HepG2 (cell line): ENCODE results near the gene RASA3. TPM values are rescaled to one million over a fixed set of nuclear protein-coding genes. Genes with fewer than 3 reads are reported as not detected.

Experiments
- ATAC-seq: fragments of 200-7000 bp; cut with Tn5 transposase; 3 replicates; pipeline ENCODE4 v1.9.1; 2020; ENCODE audit warnings: mild to moderate bottlenecking, moderate library complexity
- BruUV-seq: library from RNA; stranded (reverse); fragments of 400-500 nt; replicated peaks from 2 replicates; lab custom pipeline; 2021; lab: Mats Ljungman, UMichigan
- CTCF ChIA-PET: fragments of 300-600 bp; formaldehyde crosslinking; extraction: SDS; loops from one replicate; lab custom pipeline; 2021; ENCODE audit warnings: low total read pairs, inconsistent platforms, low intra/inter-chr PET ratio; lab: Yijun Ruan, JAX
- POLR2A ChIA-PET: fragments of 350-600 bp; sonication (Branson Sonifier 250); formaldehyde crosslinking; loops from one replicate; lab custom pipeline; 2020; ENCODE audit warnings: antibody characterized with exemption, inconsistent platforms; lab: Yijun Ruan, JAX
- DNase-seq: peaks from one replicate; pipeline ENCODE4 v3.0.0-alpha.2; 2015; ENCODE audit warnings: low spot score
- FAIRE-seq: peaks from 3 replicates; lab custom pipeline; 2011; peaks lifted over from hg19 to GRCh38; lab: Jason Lieb, UNC
- H2AFZ ChIP-seq: one replicate; pipeline ENCODE4 v1.6.1; 2011; ENCODE audit warnings: low read length, inconsistent platforms
- H3K27ac ChIP-seq: fragments of 300-600 bp; 3 replicates; pipeline ENCODE4 v1.8.0; 2011; ENCODE audit warnings: mixed run types, mild to moderate bottlenecking, mixed read lengths, low read length, inconsistent platforms; ENCODE audit not compliant: insufficient read depth; ENCODE audit errors: extremely low read length
- H3K27me3 ChIP-seq, 2 experiments: fragments of 200-600 bp in 1 of 2; 2 replicates in 1 of 2; 3 replicates in 1 of 2; pipeline versions ENCODE4 v1.6.0 to v1.8.0; 2011; ENCODE audit warnings: low read length in 2 of 2, mild to moderate bottlenecking in 2 of 2, moderate library complexity in 2 of 2, inconsistent platforms in 1 of 2; ENCODE audit not compliant: insufficient read depth in 2 of 2, control insufficient read depth in 1 of 2
- H3K36me3 ChIP-seq, 2 experiments: fragments of 200-600 bp in 1 of 2; replicated peaks in 1 of 2; 2 replicates in 1 of 2; 3 replicates in 1 of 2; pipeline versions ENCODE4 v1.5.1 to v1.8.0; 2011; ENCODE audit warnings: low read length in 2 of 2, inconsistent platforms in 1 of 2; ENCODE audit not compliant: insufficient read depth in 2 of 2, control insufficient read depth in 1 of 2
- H3K4me1 ChIP-seq: 2 replicates; pipeline ENCODE4 v1.5.1; 2012; ENCODE audit warnings: low read length, inconsistent platforms; ENCODE audit not compliant: insufficient read depth
- H3K4me2 ChIP-seq: 2 replicates; pipeline ENCODE4 v1.6.0; 2011; ENCODE audit warnings: low read depth, low read length, inconsistent platforms
- H3K4me3 ChIP-seq, 3 experiments: fragments of 200-600 bp in 1 of 3; sonication (generic), shearing (Covaris generic) in 1 of 3; replicated peaks in 1 of 3; 2 replicates each; pipeline ENCODE4 v1.5.1; 2011 to 2016; ENCODE audit warnings: low read length in 3 of 3, inconsistent platforms in 2 of 3, low read depth in 2 of 3, mild to moderate bottlenecking in 2 of 3, control low read depth in 1 of 3, mixed read lengths in 1 of 3; ENCODE audit not compliant: insufficient read depth in 1 of 3
- H3K79me2 ChIP-seq: one replicate; pipeline ENCODE4 v1.6.1; 2011; ENCODE audit warnings: low read length, inconsistent platforms; ENCODE audit not compliant: insufficient read depth
- H3K9ac ChIP-seq: 2 replicates; pipeline ENCODE4 v1.6.0; 2011; ENCODE audit warnings: mild to moderate bottlenecking, low read depth, low read length, inconsistent platforms; ENCODE audit not compliant: insufficient read depth
- H3K9me3 ChIP-seq: 2 replicates; pipeline ENCODE4 v1.5.1; 2012; ENCODE audit warnings: mild to moderate bottlenecking, low read length
- H4K20me1 ChIP-seq: 2 replicates; pipeline ENCODE4 v1.6.0; 2011; ENCODE audit warnings: inconsistent platforms, mild to moderate bottlenecking, low read length, moderate library complexity; ENCODE audit not compliant: insufficient read depth
- DPF2 ChIP-seq: sonication (generic); formaldehyde crosslinking; IDR thresholded peaks from 2 replicates; pipeline ENCODE4 v1.4.0; 2020; ENCODE audit warnings: mild to moderate bottlenecking, low read depth, missing genetic modification reagents, borderline replicate concordance
- ETV5 ChIP-seq: IDR thresholded peaks from 2 replicates; pipeline ENCODE4 v1.6.1; 2018; ENCODE audit warnings: missing biosample characterization, missing genetic modification reagents, inconsistent platforms, borderline replicate concordance
- HOXA5 ChIP-seq: sonication (generic); formaldehyde crosslinking; IDR thresholded peaks from 2 replicates; pipeline ENCODE4 v1.4.0; 2020; ENCODE audit warnings: missing genetic modification reagents
- KDM4B ChIP-seq: sonication (generic); formaldehyde crosslinking; IDR thresholded peaks from 2 replicates; pipeline ENCODE4 v1.4.0; 2020; ENCODE audit warnings: missing genetic modification reagents
- PCBP1 ChIP-seq: fragments of 200-400 bp; formaldehyde crosslinking; IDR thresholded peaks from 2 replicates; pipeline ENCODE4 v1.6.1; 2017; ENCODE audit warnings: mild to moderate bottlenecking, low read depth, low read length, borderline replicate concordance
- TAF1 ChIP-seq: sonication (generic); formaldehyde crosslinking; IDR thresholded peaks from 2 replicates; pipeline ENCODE4 v1.4.0; 2020; ENCODE audit warnings: missing genetic modification reagents
- TBX3 ChIP-seq: fragments of 450-650 bp; IDR thresholded peaks from 2 replicates; pipeline ENCODE4 v1.6.1; 2017; ENCODE audit warnings: antibody characterized with exemption, mild to moderate bottlenecking, inconsistent platforms, borderline replicate concordance
- ZNF101 ChIP-seq: sonication (generic); formaldehyde crosslinking; IDR thresholded peaks from 2 replicates; pipeline ENCODE4 v1.4.0; 2020; ENCODE audit warnings: mild to moderate bottlenecking, low read depth, missing genetic modification reagents, borderline replicate concordance
- ZNF230 ChIP-seq: sonication (generic); formaldehyde crosslinking; IDR thresholded peaks from 2 replicates; pipeline ENCODE4 v1.4.0; 2020; ENCODE audit warnings: mild to moderate bottlenecking, missing genetic modification reagents
- ZNF33B ChIP-seq: sonication (generic); formaldehyde crosslinking; IDR thresholded peaks from 2 replicates; pipeline ENCODE4 v1.5.1; 2020; ENCODE audit warnings: mild to moderate bottlenecking, missing genetic modification reagents
- ZNF709 ChIP-seq: sonication (generic); formaldehyde crosslinking; IDR thresholded peaks from 2 replicates; pipeline ENCODE4 v1.5.0; 2020; ENCODE audit warnings: mild to moderate bottlenecking, missing genetic modification reagents
- WGBS: methylation state at CpG from one replicate; pipeline ENCODE4 v1.1.6; 2017; ENCODE audit warnings: low lambda C conversion rate; 5-methylcytosine and 5-hydroxymethylcytosine counted together
- in situ Hi-C: cut with HindIII; loops from 2 replicates; pipeline ENCODE4 v1.10.0; 2017; ENCODE audit warnings: low pct_unique_long_range_greater_than_20kb; ENCODE audit not compliant: extremely low pct_ligation_motif_present
- intact Hi-C: fragments of 100-400 bp; cut with micrococcal nuclease; formaldehyde crosslinking; loops from one replicate; pipeline ENCODE4 v1.10.0; 2022; ENCODE audit not compliant: unreplicated experiment
- polyA plus RNA-seq, 8 experiments: library from polyadenylated mRNA; depleted of rRNA in 3 of 8; stranded (reverse) in 7 of 8; unstranded in 1 of 8; fragments of >200 nt; fragmentation: Illumina TruSeq in 4 of 8; extraction: Trizol in 4 of 8; gene quantifications; 2 replicates each; pipeline versions ENCODE4 v1.2.1 to v1.2.3, GENCODE V29; 2011 to 2016; ENCODE audit warnings: low read depth in 4 of 8, missing spikeins in 1 of 8, mixed read lengths in 1 of 8; ENCODE audit not compliant: insufficient read depth in 1 of 8
- total RNA-seq, 5 experiments: library from RNA; depleted of rRNA; stranded (reverse); fragments of >200 nt; fragmentation: Illumina TruSeq; extraction: Trizol; gene quantifications; 2 replicates each; pipeline ENCODE4 v1.2.3, GENCODE V29; 2016; ENCODE audit warnings: low read depth in 1 of 5
- TF ChIP-seq, protein P1 (sequence below): sonication (generic); formaldehyde crosslinking; IDR thresholded peaks from 2 replicates; pipeline ENCODE4 v1.4.0; 2020; ENCODE audit warnings: missing genetic modification reagents, borderline replicate concordance
- TF ChIP-seq, protein P2 (sequence below): sonication (generic); formaldehyde crosslinking; IDR thresholded peaks from 2 replicates; pipeline ENCODE4 v1.5.1; 2020; ENCODE audit warnings: missing genetic modification reagents, mild to moderate bottlenecking, borderline replicate concordance

Gene RASA3
- total and polyA plus RNA-seq, 2 of the 13 experiments (the other 11 are each of a cell fraction or from before 2014, with no cell fraction given): 0.05 TPM; not detected in 1

DNA sequence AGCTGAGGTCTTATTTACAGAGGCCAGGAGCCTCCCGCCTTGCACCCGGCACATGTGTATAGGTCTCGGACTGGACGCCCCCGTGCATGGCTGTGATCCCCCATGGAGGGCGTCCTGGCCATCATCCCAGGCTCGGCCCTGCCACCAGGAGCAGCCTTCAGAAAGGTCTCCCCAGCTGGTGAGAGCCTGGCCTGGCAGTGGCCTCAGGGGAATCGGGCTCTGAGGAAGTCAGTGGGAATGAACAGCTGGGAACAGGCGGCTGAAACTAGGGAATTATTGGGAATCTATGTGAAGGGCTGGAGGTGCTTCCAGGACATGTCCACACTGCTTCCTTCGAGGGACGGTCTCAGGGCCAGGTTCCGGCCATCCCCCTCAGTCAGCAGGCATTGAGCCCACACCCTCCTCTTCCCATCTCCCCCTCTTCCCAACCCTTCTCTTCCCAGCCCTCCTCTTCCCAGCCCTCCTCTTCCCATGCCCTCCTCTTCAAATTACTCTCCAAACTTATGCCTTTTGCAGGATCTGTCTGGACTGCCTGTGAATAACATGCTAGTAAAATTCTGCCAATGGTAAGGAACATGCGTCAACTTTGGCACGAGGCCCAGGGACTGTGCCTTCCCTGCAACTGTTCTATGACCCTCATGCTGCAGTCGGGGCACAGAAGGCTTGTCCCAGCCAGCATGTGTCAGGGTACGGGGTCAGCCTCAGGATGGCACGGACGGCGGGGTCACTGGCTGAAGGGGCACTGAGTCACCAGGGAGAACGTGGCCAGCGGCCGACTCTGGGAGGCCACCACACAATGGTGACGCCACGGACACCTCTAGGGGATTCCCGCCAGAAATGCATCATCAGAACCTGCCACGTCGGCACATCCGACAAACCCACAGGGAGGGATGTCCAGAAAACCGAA lies 134.3 kb downstream of the RASA3 start (continued):
- TF ChIP-seq, protein P1, sequence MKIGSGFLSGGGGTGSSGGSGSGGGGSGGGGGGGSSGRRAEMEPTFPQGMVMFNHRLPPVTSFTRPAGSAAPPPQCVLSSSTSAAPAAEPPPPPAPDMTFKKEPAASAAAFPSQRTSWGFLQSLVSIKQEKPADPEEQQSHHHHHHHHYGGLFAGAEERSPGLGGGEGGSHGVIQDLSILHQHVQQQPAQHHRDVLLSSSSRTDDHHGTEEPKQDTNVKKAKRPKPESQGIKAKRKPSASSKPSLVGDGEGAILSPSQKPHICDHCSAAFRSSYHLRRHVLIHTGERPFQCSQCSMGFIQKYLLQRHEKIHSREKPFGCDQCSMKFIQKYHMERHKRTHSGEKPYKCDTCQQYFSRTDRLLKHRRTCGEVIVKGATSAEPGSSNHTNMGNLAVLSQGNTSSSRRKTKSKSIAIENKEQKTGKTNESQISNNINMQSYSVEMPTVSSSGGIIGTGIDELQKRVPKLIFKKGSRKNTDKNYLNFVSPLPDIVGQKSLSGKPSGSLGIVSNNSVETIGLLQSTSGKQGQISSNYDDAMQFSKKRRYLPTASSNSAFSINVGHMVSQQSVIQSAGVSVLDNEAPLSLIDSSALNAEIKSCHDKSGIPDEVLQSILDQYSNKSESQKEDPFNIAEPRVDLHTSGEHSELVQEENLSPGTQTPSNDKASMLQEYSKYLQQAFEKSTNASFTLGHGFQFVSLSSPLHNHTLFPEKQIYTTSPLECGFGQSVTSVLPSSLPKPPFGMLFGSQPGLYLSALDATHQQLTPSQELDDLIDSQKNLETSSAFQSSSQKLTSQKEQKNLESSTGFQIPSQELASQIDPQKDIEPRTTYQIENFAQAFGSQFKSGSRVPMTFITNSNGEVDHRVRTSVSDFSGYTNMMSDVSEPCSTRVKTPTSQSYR (CRISPR knock-in tag): no peak

DNA sequence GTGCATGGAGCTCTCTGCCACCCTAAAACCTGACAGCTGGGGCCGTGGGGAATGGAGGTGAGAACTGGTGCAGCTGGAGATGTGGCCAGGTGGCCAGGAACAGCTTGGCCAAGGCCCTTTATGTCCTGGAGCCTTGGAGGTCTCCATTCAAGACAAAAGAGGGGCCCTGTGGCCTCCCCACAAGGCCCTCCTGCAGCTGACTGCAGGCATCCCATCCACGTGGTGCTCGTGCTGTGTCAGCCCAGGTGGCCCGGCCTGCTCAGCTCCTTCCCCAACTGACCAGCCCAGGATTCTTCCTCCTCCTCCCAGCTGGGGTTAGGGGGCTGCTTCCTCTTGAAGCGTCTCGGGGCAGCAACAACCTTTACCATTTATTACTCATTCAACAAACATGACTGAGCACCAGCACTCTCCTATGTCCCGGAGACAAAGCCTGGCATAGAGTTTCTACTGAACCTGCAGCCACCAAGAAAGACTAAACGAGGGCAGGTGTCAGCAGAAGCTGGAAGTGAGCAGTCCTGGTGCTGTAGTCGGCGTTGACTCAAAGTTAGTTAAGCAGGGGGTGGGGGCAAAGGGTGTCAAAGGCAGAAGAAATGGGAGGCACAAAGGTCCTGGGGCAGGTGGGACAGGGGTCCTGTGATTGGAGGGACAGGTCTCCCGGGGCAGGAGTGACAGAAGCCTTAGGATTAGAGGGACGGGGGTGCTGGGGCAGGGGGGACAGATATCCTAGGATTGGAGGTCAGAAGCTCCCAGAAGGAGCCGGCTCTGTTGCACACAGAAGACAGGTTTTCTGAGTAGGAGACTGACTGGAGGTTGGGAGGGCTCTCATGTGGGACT lies 135.3 kb downstream of the RASA3 start:
- H4K20me1 ChIP-seq: no peaks in the 10 kb centered on the region
- no peaks in the 10 kb centered on the region for H3K9me3 ChIP-seq
- in situ Hi-C loops: no loop called here
- ChIA-PET CTCF (no interaction called here), POLR2A (no interaction called here)
- H3K4me1 ChIP-seq: no peaks in the 10 kb centered on the region
- FAIRE-seq (no peak), ATAC-seq (no peak; the same call in 2 of the 3 replicates), DNase-seq (no peak)
- intact Hi-C loops: no loop called here
- no peak overlapping the region for H3K4me3 ChIP-seq
- no peak overlapping the region for H3K27ac ChIP-seq
- H3K9ac ChIP-seq: no peak overlapping the region
- H3K27me3 ChIP-seq: peaks cover 6 to 41% of the 10 kb centered on the region in 2 experiments; a peak in 3 of 5 replicates
- no TSS peak for BruUV-seq
- H3K4me2 ChIP-seq: no peak overlapping the region
- no peak overlapping the region for H2AFZ ChIP-seq
- WGBS: 8% methylated on average over 13 of the region's 13 CpGs
- H3K79me2 ChIP-seq: no peaks in the 10 kb centered on the region
- no peaks in the 10 kb centered on the region for H3K36me3 ChIP-seq
- TF ChIP-seq TAF1 (CRISPR knock-in tag) (no peak), ZNF33B (CRISPR knock-in tag) (no peak), TBX3 (no peak), ZNF101 (CRISPR knock-in tag) (no peak), ETV5 (CRISPR knock-in tag) (no peak), ZNF230 (CRISPR knock-in tag) (no peak), PCBP1 (no peak), DPF2 (CRISPR knock-in tag) (no peak), ZNF709 (CRISPR knock-in tag) (no peak), HOXA5 (CRISPR knock-in tag) (no peak), KDM4B (CRISPR knock-in tag) (no peak)
- TF ChIP-seq, protein P2, sequence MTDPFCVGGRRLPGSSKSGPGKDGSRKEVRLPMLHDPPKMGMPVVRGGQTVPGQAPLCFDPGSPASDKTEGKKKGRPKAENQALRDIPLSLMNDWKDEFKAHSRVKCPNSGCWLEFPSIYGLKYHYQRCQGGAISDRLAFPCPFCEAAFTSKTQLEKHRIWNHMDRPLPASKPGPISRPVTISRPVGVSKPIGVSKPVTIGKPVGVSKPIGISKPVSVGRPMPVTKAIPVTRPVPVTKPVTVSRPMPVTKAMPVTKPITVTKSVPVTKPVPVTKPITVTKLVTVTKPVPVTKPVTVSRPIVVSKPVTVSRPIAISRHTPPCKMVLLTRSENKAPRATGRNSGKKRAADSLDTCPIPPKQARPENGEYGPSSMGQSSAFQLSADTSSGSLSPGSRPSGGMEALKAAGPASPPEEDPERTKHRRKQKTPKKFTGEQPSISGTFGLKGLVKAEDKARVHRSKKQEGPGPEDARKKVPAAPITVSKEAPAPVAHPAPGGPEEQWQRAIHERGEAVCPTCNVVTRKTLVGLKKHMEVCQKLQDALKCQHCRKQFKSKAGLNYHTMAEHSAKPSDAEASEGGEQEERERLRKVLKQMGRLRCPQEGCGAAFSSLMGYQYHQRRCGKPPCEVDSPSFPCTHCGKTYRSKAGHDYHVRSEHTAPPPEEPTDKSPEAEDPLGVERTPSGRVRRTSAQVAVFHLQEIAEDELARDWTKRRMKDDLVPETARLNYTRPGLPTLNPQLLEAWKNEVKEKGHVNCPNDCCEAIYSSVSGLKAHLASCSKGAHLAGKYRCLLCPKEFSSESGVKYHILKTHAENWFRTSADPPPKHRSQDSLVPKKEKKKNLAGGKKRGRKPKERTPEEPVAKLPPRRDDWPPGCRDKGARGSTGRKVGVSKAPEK: no peak
